Renal cortex interstitium (tissue), 11 donors: ENCODE data around the gene PLEKHH2. TPM values are rescaled to one million over a fixed set of nuclear protein-coding genes. Genes with fewer than 3 reads are reported as not detected.
A peak's percentile ranks its signal among the peaks of the same experiment; 100 is the strongest.
"Not testable (repeated sequence)": the region's sequence is repeated elsewhere in the genome, so short reads cannot be mapped to it uniquely, and the experiment has no call there.

Experiments
- DNase-seq, 11 donors: peaks; one replicate each; pipeline ENCODE4 v3.0.0-alpha.2; 2013; ENCODE audit warnings: low read depth in 9 of 11, low spot score in 4 of 11; ENCODE audit errors: extremely low read depth in 1 of 11
- polyA plus RNA-seq, 3 donors: library from polyadenylated mRNA; unstranded; fragments of 120-200 nt; gene quantifications; one replicate each; pipeline ENCODE4 v1.2.1, GENCODE V29; 2013; ENCODE audit not compliant: insufficient read length in 3 of 3

PLEKHH2 gene
- polyA plus RNA-seq, 3 donors = 25.3 to 67.5 (median 35.1) TPM

GRCh38 chr2:43622931-43623451 lies 14.1 kb upstream of the PLEKHH2 start:
- no peak for DNase-seq

GRCh38 chr2:43631618-43632317 lies 5.3 kb upstream of the PLEKHH2 start:
- DNase-seq = no peak

GRCh38 chr2:43634604-43635306 lies 2.3 kb upstream of the PLEKHH2 start:
- peak in 7 of 11 donors; percentile 12 to 70 (median 50) for DNase-seq

GRCh38 chr2:43636153-43636552 lies 907 bp upstream of the PLEKHH2 start:
- DNase-seq = not testable (repeated sequence)

GRCh38 chr2:43636621-43637020 lies 439 bp upstream of the PLEKHH2 start:
- no peak for DNase-seq

- no peak for DNase-seq
Measured at GRCh38 chr2:43642363-43642762, 5.3 kb downstream of the PLEKHH2 start.

- no peak for DNase-seq
Measured at GRCh38 chr2:43643680-43644079, 6.6 kb downstream of the PLEKHH2 start.

GRCh38 chr2:43648994-43649701 lies 12.1 kb downstream of the PLEKHH2 start:
- no peak for DNase-seq

- DNase-seq = no peak
Measured at GRCh38 chr2:43653506-43653905, 16.4 kb downstream of the PLEKHH2 start.

GRCh38 chr2:43657241-43657640 lies 20.2 kb downstream of the PLEKHH2 start:
- DNase-seq = no peak

GRCh38 chr2:43675646-43676321 lies 38.7 kb downstream of the PLEKHH2 start:
- DNase-seq = no peak

GRCh38 chr2:43676322-43677050 lies 39.4 kb downstream of the PLEKHH2 start, which contains the start of gene C1GALT1C1L:
C1GALT1C1L (minus strand) TSS chr2:43676429; CDS start chr2:43676322, 107 bp downstream.
- peak in 9 of 11 donors; percentile 4 to 46 (median 33) for DNase-seq

- not testable (repeated sequence) for DNase-seq
Measured at GRCh38 chr2:43677783-43678182, 40.7 kb downstream of the PLEKHH2 start.

GRCh38 chr2:43685357-43685756 lies 48.3 kb downstream of the PLEKHH2 start:
- DNase-seq = no peak

GRCh38 chr2:43689999-43690398 lies 52.9 kb downstream of the PLEKHH2 start:
- DNase-seq = no peak

GRCh38 chr2:43692428-43692994 lies 55.5 kb downstream of the PLEKHH2 start:
- no peak for DNase-seq

GRCh38 chr2:43698140-43698539 lies 61.1 kb downstream of the PLEKHH2 start:
- DNase-seq = not testable (repeated sequence)

- DNase-seq = no peak
Measured at GRCh38 chr2:43699761-43700160, 62.7 kb downstream of the PLEKHH2 start.
